ENCODE results near the gene TNK1. TPM values are rescaled to one million over a fixed set of nuclear protein-coding genes. Genes with fewer than 3 reads are reported as not detected.

Gene TNK1
- polyA plus RNA-seq, 1 donor from 2014 or later: 0.83 TPM

DNA sequence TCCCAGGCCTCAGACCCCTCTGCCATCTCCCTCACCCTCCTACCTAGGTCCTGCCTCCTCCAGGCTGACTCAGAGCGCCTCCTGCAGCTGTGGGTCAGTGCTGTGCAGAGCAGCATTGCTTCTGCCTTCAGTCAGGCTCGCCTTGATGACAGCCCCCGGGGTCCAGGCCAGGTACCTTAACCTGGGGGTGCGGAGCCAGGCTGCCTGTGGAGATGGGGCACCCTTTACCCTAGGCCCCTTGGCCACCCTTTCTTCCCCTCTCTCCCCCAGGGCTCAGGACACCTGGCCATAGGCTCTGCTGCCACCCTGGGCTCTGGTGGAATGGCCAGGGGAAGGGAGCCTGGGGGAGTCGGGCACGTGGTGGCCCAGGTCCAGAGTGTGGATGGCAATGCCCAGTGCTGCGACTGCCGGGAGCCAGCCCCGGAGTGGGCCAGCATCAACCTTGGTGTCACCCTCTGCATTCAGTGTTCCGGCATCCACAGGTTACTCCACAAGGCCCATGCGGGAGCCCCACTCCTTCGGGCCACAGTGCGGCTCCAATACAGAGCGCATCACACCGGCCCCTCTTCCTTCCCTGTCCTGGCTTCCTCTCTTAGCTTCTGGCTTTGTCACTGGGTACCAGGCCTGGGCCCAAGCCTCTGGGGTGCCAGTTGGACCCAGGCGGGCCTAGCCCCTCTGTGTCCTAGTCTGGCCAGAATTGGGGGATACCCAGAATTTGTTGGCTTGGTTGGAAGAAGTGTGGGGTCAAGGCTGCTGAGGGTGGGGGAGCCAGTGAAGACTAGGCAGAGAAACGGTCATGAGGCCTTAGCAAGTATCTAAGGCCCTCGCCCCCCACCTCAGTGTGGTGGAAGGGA lies 33.9 kb upstream of the TNK1 start:
- H3K9me3 ChIP-seq (ENCODE audit: low read length): no peaks in the 10 kb centered on the region
- no peak overlapping the region for H3K4me3 ChIP-seq (ENCODE audit: low read length)
- no peaks in the 10 kb centered on the region for H3K9me2 ChIP-seq (ENCODE audit: insufficient read depth, low read length)
- H2AFZ ChIP-seq (ENCODE audit: low read depth, low read length): no peak overlapping the region
- no peaks in the 10 kb centered on the region for H3F3A ChIP-seq (ENCODE audit: insufficient read depth, low read length, poor library complexity, severe bottlenecking)
- no peaks in the 10 kb centered on the region for H3K36me3 ChIP-seq (ENCODE audit: insufficient read depth, low read length)
- H3K27ac ChIP-seq (ENCODE audit: low read length): no peak overlapping the region
- TF ChIP-seq, protein P1, sequence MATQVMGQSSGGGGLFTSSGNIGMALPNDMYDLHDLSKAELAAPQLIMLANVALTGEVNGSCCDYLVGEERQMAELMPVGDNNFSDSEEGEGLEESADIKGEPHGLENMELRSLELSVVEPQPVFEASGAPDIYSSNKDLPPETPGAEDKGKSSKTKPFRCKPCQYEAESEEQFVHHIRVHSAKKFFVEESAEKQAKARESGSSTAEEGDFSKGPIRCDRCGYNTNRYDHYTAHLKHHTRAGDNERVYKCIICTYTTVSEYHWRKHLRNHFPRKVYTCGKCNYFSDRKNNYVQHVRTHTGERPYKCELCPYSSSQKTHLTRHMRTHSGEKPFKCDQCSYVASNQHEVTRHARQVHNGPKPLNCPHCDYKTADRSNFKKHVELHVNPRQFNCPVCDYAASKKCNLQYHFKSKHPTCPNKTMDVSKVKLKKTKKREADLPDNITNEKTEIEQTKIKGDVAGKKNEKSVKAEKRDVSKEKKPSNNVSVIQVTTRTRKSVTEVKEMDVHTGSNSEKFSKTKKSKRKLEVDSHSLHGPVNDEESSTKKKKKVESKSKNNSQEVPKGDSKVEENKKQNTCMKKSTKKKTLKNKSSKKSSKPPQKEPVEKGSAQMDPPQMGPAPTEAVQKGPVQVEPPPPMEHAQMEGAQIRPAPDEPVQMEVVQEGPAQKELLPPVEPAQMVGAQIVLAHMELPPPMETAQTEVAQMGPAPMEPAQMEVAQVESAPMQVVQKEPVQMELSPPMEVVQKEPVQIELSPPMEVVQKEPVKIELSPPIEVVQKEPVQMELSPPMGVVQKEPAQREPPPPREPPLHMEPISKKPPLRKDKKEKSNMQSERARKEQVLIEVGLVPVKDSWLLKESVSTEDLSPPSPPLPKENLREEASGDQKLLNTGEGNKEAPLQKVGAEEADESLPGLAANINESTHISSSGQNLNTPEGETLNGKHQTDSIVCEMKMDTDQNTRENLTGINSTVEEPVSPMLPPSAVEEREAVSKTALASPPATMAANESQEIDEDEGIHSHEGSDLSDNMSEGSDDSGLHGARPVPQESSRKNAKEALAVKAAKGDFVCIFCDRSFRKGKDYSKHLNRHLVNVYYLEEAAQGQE (IDR thresholded peaks at IDR 0.05; ENCODE audit: borderline replicate concordance): no peak
- TF ChIP-seq, protein P2, sequence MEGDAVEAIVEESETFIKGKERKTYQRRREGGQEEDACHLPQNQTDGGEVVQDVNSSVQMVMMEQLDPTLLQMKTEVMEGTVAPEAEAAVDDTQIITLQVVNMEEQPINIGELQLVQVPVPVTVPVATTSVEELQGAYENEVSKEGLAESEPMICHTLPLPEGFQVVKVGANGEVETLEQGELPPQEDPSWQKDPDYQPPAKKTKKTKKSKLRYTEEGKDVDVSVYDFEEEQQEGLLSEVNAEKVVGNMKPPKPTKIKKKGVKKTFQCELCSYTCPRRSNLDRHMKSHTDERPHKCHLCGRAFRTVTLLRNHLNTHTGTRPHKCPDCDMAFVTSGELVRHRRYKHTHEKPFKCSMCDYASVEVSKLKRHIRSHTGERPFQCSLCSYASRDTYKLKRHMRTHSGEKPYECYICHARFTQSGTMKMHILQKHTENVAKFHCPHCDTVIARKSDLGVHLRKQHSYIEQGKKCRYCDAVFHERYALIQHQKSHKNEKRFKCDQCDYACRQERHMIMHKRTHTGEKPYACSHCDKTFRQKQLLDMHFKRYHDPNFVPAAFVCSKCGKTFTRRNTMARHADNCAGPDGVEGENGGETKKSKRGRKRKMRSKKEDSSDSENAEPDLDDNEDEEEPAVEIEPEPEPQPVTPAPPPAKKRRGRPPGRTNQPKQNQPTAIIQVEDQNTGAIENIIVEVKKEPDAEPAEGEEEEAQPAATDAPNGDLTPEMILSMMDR (IDR thresholded peaks at IDR 0.05; ENCODE audit: poor library complexity, severe bottlenecking): no peak
- TF ChIP-seq EZH2 (IDR thresholded peaks at IDR 0.05; ENCODE audit: borderline replicate concordance, insufficient read depth, low read length, poor library complexity, severe bottlenecking): no peak
- no peak for TF ChIP-seq TAF1 (IDR thresholded peaks at IDR 0.05; ENCODE audit: low read depth)
- TF ChIP-seq SMC3 (conservative IDR thresholded peaks at IDR 0.05; ENCODE audit: poor library complexity): no peak
- TF ChIP-seq RAD21 (conservative IDR thresholded peaks at IDR 0.05): no peak
- TF ChIP-seq MXI1 (conservative IDR thresholded peaks at IDR 0.05; ENCODE audit: poor library complexity, severe bottlenecking): no peak
- no peak overlapping the region for H3K9ac ChIP-seq (ENCODE audit: low read length)
- no peak overlapping the region for H3K4me2 ChIP-seq (ENCODE audit: low read length)
- H3K79me2 ChIP-seq (replicated peaks; ENCODE audit: insufficient read depth, low read length): no peaks in the 10 kb centered on the region
- no peaks in the 10 kb centered on the region for H3K27me3 ChIP-seq (ENCODE audit: insufficient read depth, low read depth, low read length)
- no peaks in the 10 kb centered on the region for H4K20me1 ChIP-seq (ENCODE audit: insufficient read depth)

DNA sequence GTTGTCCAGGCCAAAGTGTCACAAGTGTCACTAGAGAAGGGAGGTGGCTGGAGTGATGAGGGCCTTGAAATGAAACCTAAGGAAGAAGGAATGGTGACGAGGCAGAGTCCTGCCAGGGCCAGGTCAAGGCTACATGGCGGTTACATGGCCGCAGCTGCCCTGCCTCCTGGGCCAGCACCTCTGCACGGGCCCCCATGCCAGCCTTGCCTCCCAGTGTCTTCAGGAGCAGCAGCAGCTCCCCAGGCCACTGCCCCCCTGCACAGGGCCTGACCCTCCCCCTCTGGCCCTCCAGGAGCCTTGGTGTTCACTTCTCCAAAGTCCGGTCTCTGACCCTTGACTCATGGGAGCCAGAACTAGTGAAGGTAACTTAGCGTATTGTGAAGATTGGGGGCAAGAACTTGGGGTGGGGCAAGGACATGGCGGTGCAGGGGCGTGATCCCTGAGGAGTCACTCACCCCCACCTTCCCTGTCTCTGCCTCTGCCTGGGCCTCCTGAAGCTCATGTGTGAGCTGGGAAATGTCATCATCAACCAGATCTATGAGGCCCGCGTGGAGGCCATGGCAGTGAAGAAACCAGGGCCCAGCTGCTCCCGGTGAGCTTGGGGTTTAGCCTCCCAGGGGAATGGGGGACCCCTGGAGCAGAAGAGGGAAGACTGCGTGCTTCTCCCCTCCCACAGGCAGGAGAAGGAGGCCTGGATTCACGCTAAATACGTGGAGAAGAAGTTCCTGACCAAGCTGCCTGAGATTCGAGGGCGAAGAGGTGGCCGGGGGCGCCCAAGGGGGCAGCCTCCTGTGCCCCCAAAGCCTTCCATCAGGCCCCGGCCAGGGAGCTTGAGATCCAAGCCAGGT lies 33.0 kb upstream of the TNK1 start:
- no peaks in the 10 kb centered on the region for H3F3A ChIP-seq (ENCODE audit: insufficient read depth, low read length, poor library complexity, severe bottlenecking)
- no peaks in the 10 kb centered on the region for H3K36me3 ChIP-seq (ENCODE audit: insufficient read depth, low read length)
- no peak overlapping the region for H3K27ac ChIP-seq (ENCODE audit: low read length)
- H3K9ac ChIP-seq (ENCODE audit: low read length): no peak overlapping the region
- no peak overlapping the region for H3K4me3 ChIP-seq (ENCODE audit: low read length)
- TF ChIP-seq RAD21 (conservative IDR thresholded peaks at IDR 0.05) (no peak), SMC3 (conservative IDR thresholded peaks at IDR 0.05; ENCODE audit: poor library complexity) (no peak), EP300 (conservative IDR thresholded peaks at IDR 0.05; ENCODE audit: poor library complexity, severe bottlenecking) (no peak), EZH2 (IDR thresholded peaks at IDR 0.05; ENCODE audit: borderline replicate concordance, insufficient read depth, low read length, poor library complexity, severe bottlenecking) (no peak), MXI1 (conservative IDR thresholded peaks at IDR 0.05; ENCODE audit: poor library complexity, severe bottlenecking) (no peak), POLR2AphosphoS5 (IDR thresholded peaks at IDR 0.05) (no peak), TAF1 (IDR thresholded peaks at IDR 0.05; ENCODE audit: low read depth) (no peak)
- TF ChIP-seq, protein P1 (IDR thresholded peaks at IDR 0.05; ENCODE audit: borderline replicate concordance): no peak
- TF ChIP-seq, protein P2 (IDR thresholded peaks at IDR 0.05; ENCODE audit: poor library complexity, severe bottlenecking): no peak
- no peaks in the 10 kb centered on the region for H4K20me1 ChIP-seq (ENCODE audit: insufficient read depth)
- H3K27me3 ChIP-seq (ENCODE audit: insufficient read depth, low read depth, low read length): no peaks in the 10 kb centered on the region
- H3K79me2 ChIP-seq (replicated peaks; ENCODE audit: insufficient read depth, low read length): peaks cover 3% of the 10 kb centered on the region
- H2AFZ ChIP-seq (ENCODE audit: low read depth, low read length): no peak overlapping the region
- H3K9me2 ChIP-seq (ENCODE audit: insufficient read depth, low read length): no peaks in the 10 kb centered on the region
- H3K4me2 ChIP-seq (ENCODE audit: low read length): no peak overlapping the region
- H3K9me3 ChIP-seq (ENCODE audit: low read length): no peaks in the 10 kb centered on the region

All from neural cell (in vitro differentiated cells).